Measurements from ENCODE around the gene GPD2.

The GPD2 gene

GRCh38 chr2:156622491-156622890 lies 186.3 kb downstream of the GPD2 start:
- H3K4me3 ChIP-seq (ENCODE audit: low read depth, low read length) = no peak overlapping the region
- DNase-seq (ENCODE audit: low read depth) = no peak

GRCh38 chr2:156625360-156626170 lies 189.4 kb downstream of the GPD2 start:
- no peak overlapping the region for H3K4me3 ChIP-seq (ENCODE audit: low read depth, low read length)
- DNase-seq (ENCODE audit: low read depth) = no peak

- no peak overlapping the region for H3K4me3 ChIP-seq (ENCODE audit: low read depth, low read length)
- no peak for DNase-seq (ENCODE audit: low read depth)
Measured at GRCh38 chr2:156626931-156627330, 190.8 kb downstream of the GPD2 start.

- H3K4me3 ChIP-seq (ENCODE audit: low read depth, low read length) = no peak overlapping the region
- DNase-seq (ENCODE audit: low read depth) = no peak
Measured at GRCh38 chr2:156630579-156631337, 194.6 kb downstream of the GPD2 start.

GRCh38 chr2:156635646-156636045 lies 199.5 kb downstream of the GPD2 start:
- H3K4me3 ChIP-seq (ENCODE audit: low read depth, low read length) = no peak overlapping the region
- no peak for DNase-seq (ENCODE audit: low read depth)

All from skeletal muscle cell (primary cell).